AG09309 (cell line): Measurements from ENCODE around the gene RAC3.

Experiments
- DNase-seq: peaks from one replicate; pipeline ENCODE4 v3.0.0-alpha.2; 2010; ENCODE audit warnings: low read depth
- H3K4me3 ChIP-seq: 2 replicates; pipeline ENCODE4 v1.5.1; 2011; ENCODE audit warnings: mild to moderate bottlenecking, low read depth, low read length, moderate library complexity; ENCODE audit not compliant: control insufficient read depth
- TF ChIP-seq, protein P1 (sequence below): IDR thresholded peaks from 2 replicates; pipeline ENCODE4 v1.5.1; 2011; ENCODE audit warnings: mild to moderate bottlenecking, low read depth, low read length, inconsistent platforms; ENCODE audit not compliant: insufficient read depth, control insufficient read depth; ENCODE audit errors: missing control alignments

Gene RAC3

DNA sequence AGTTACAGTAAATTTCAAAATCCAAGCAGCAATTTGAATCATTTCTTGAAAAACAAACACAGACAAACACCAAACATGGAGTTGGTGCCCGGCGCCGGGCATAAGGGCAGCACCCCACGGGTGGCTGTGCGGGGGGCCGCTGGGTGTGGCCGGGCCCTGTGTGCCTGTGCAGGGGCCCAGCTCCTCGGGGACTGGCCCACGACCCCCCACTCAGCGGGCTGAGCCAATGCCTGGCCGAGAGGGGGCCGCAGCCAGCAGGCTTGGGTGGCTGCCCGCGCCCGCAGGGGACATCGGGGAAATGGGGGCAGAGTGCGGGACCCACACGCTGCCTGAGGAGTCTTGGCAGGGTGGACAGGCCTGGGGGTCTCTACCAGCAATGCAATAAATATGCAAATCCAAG is 47.0 kb downstream of the RAC3 start:
- no peak overlapping the region for H3K4me3 ChIP-seq
- TF ChIP-seq, protein P1, sequence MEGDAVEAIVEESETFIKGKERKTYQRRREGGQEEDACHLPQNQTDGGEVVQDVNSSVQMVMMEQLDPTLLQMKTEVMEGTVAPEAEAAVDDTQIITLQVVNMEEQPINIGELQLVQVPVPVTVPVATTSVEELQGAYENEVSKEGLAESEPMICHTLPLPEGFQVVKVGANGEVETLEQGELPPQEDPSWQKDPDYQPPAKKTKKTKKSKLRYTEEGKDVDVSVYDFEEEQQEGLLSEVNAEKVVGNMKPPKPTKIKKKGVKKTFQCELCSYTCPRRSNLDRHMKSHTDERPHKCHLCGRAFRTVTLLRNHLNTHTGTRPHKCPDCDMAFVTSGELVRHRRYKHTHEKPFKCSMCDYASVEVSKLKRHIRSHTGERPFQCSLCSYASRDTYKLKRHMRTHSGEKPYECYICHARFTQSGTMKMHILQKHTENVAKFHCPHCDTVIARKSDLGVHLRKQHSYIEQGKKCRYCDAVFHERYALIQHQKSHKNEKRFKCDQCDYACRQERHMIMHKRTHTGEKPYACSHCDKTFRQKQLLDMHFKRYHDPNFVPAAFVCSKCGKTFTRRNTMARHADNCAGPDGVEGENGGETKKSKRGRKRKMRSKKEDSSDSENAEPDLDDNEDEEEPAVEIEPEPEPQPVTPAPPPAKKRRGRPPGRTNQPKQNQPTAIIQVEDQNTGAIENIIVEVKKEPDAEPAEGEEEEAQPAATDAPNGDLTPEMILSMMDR: no peak
- no peak for DNase-seq

- TF ChIP-seq, protein P1: no peak
- DNase-seq: no peak
- no peak overlapping the region for H3K4me3 ChIP-seq
Observed at GRCh38 chr17:82079001-82079677, 47.7 kb downstream of the RAC3 start.

GRCh38 chr17:82080048-82080788 is 48.7 kb downstream of the RAC3 start:
- no peak for DNase-seq
- TF ChIP-seq, protein P1: no peak
- H3K4me3 ChIP-seq: no peak overlapping the region

GRCh38 chr17:82080789-82081464 is 49.4 kb downstream of the RAC3 start:
- no peak overlapping the region for H3K4me3 ChIP-seq
- no peak for DNase-seq
- TF ChIP-seq, protein P1: no peak

- TF ChIP-seq, protein P1: no peak
- no peak overlapping the region for H3K4me3 ChIP-seq
- no peak for DNase-seq
Observed at GRCh38 chr17:82081546-82081945, 50.1 kb downstream of the RAC3 start.

- no peak overlapping the region for H3K4me3 ChIP-seq
- no peak for DNase-seq
- TF ChIP-seq, protein P1: no peak
Observed at GRCh38 chr17:82081966-82082365, 50.5 kb downstream of the RAC3 start.
